Astrocyte of the spinal cord (primary cell): ENCODE measurements around the gene AGAP9.
"Not testable (repeated sequence)": the region's sequence is repeated elsewhere in the genome, so short reads cannot be mapped to it uniquely, and the experiment has no call there.

ENCODE experiments used
- DNase-seq: peaks from one replicate; pipeline ENCODE4 v3.0.0; 2011; ENCODE audit warnings: low read depth, low spot score
- H3K4me3 ChIP-seq: 2 replicates; pipeline ENCODE4 v1.5.1; 2011; ENCODE audit warnings: low read depth, mild to moderate bottlenecking, low read length, moderate library complexity
- in situ Hi-C: cut with HindIII; loops from 2 replicates; pipeline ENCODE4 v1.10.0; 2017; ENCODE audit warnings: low sequenced_read_pairs
- TF ChIP-seq, protein P1 (sequence below): IDR thresholded peaks from 2 replicates; pipeline ENCODE4 v1.5.1; 2012; ENCODE audit warnings: low read depth, mild to moderate bottlenecking, low read length, inconsistent platforms

Gene AGAP9

DNA sequence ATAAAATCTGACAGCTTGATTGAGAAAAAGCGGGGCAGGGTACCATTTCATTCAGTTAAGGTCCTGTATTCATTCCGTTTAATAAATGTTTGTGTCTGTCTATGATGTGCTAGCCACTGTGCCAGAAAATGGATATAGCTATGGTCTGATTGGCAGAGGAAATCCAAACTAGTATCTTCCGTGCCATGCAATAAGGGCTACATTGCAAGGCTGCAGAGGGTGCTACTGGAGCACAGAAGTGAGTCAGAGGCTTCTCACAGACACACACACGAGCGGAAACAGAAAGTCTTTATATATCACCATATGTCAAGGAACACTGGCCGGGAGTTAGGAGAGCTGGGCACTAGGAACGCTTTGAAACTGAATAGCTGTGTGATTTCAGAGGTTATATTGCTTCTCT, 29.3 kb upstream of the AGAP9 start:
- DNase-seq, result peak; percentile 64
- TF ChIP-seq, protein P1, sequence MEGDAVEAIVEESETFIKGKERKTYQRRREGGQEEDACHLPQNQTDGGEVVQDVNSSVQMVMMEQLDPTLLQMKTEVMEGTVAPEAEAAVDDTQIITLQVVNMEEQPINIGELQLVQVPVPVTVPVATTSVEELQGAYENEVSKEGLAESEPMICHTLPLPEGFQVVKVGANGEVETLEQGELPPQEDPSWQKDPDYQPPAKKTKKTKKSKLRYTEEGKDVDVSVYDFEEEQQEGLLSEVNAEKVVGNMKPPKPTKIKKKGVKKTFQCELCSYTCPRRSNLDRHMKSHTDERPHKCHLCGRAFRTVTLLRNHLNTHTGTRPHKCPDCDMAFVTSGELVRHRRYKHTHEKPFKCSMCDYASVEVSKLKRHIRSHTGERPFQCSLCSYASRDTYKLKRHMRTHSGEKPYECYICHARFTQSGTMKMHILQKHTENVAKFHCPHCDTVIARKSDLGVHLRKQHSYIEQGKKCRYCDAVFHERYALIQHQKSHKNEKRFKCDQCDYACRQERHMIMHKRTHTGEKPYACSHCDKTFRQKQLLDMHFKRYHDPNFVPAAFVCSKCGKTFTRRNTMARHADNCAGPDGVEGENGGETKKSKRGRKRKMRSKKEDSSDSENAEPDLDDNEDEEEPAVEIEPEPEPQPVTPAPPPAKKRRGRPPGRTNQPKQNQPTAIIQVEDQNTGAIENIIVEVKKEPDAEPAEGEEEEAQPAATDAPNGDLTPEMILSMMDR, result peak; percentile 18
- peak overlapping the region; percentile 78 for H3K4me3 ChIP-seq
- in situ Hi-C loops, result not testable (repeated sequence)

DNA sequence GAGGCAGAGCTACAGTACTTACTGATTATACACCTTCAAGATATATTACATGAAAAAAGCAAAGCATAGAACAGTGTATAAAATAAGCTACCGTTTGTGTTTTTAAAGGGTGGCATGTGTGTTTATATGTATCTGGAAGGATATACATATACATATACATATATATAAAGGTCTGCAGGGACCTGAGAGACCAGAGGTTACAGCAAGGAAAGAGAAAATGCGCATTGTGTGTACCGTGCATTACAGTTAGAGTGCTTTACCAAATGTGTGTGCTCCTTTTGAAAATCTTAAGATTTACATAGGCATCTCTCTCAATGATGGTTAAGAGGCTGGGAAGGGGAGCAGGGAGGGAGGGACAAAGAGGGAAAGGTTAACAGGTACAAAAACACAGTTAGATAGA, 23.8 kb upstream of the AGAP9 start:
- DNase-seq, in situ Hi-C loops, H3K4me3 ChIP-seq: not testable (repeated sequence)

DNA sequence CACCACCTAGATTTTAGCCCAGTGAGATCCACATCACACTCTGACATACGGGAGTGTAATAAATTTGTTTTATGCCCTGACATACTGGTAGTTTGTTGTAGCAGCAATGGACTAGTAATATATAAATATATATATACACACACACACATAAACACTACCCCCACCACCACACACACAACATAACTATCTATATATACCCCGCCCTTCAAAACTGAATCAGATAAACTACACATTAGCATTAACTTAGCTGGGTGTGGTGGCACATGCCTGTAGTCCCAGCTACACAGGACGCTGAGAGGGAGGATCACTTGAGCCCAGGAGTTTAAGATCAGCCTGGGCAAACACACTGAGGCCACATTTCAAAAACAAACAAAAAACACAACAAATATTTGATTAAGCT, 13.0 kb upstream of the AGAP9 start:
- H3K4me3 ChIP-seq, in situ Hi-C loops, DNase-seq: not testable (repeated sequence)

DNA sequence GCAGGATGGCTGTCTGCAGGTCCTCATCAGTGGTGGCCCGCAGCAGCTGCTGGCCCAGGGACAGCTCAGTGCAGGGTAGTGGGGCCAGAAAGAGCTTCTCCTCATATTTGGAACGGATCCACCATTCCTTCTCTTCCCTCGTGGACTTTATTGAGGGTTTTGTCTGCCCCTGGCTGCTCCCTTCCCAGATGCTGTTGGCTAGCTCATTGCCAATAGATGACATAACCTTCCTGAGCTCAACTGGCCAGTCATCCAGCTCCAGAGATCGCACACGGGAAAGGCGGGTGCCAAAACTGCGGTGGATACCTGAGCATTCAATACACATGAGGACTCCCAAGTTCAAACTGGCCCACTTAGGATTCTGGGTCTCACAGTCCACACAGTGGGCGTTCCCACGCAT, 21.1 kb downstream of the AGAP9 start:
- in situ Hi-C loops, H3K4me3 ChIP-seq, DNase-seq: not testable (repeated sequence)

DNA sequence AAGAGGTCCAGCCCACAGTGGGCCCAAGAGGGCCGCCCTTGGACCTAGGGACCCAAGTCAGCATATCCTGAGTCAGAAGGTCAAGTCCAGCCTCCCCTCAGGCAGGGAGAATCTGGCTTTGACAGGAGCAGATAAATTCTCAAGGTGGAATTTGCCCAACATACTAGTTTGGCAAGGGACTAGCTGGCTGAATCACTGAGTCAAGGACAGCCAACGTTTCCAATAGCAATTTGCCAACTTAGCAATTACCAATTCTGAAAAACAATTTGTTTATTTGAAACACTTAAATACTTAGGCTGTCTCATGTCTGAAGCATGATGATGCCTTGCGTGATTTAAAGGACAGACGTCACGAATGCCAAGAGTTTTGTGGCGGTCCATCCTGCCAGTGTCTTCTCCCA, 29.2 kb downstream of the AGAP9 start:
- DNase-seq, in situ Hi-C loops, H3K4me3 ChIP-seq: not testable (repeated sequence)

DNA sequence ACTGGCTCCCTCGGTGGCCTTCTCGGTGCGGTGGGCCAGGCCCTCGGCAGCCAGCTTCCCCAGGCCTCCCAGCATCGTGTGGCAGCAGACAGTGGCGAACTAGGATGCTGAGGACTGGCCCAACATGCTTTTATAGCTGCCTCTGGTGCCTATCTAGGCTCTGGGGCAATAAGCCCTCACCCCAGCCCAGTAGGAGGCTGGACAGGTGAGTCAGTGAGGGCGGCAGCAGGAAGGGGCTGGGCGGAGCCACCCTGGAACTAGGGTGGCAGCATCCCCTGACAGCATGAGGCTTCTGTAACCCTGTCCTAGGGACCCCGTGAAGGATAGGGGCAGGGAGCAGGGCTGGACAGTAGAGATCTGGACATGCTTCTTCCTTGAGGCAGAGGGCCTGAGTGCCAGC, 31.8 kb downstream of the AGAP9 start, which contains the start of gene FAM25G:
TSS of gene FAM25G (minus strand) at position 101 of the 400 bp plus-strand sequence. CDS start at position 75, 26 bp downstream.
- H3K4me3 ChIP-seq, in situ Hi-C loops: not testable (repeated sequence)

DNA sequence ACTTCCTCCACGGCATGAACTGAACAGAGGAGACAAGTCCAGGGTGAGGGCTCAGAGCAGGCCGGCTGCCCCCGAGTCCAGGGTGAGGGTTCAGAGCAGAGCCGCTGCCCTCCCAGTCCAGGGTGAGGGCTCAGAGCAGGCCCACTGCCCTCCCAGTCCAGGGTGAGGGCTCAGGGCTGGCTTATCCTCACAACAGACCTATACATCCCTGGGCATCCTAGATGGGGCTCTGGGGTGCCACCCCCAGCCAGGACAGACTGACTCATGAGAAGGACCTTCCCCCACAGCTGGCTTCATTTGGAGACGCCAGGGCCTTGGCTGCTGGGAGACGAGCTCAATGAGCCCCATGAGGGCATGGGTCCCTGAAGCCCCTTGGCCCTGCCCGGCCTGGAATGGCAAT, 33.8 kb downstream of the AGAP9 start:
- in situ Hi-C loops, H3K4me3 ChIP-seq, DNase-seq: not testable (repeated sequence)

More for the DNA sequence above, 31.8 kb downstream of the AGAP9 start, which contains the start of gene FAM25G:
- DNase-seq, result not testable (repeated sequence)

DNA sequence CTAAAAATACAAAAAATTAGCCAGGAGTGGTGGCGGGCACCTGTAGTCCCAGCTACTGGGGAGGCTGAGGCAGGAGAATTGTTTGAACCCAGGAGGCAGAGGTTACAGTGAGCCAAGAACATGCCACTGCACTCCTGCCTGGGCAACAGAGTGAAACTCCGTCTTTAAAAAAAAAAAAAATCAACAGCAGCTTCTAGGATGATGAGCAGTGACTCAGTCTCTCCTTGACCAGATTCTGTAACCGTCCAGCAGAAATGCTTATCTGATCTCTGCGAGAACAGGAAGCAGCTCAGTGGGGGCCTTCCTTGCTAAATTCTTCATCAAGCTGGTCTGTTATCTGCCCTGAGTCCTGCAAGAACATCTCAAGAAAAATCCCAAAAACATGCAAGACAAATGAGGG, 37.5 kb downstream of the AGAP9 start:
- DNase-seq, result peak; percentile 58
- in situ Hi-C loops, H3K4me3 ChIP-seq: not testable (repeated sequence)

DNA sequence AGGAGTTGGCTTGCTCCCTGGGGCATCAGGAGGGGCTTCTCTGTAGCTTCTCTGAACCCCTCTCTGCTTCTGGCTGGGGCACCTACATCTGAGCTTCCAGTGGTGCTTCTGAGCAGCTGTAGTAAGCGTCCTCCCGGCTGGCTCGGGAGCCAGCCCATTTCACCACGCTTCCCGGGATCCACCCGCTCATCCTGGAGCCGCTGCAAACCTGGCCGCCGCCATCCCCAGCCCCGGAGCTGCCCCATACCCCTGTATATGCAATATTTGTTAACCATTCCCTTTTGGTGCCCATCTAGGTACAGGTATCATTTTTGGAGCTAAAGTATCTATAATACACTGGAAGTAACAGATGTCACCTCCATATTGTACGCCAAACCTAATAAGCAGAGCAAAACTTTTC, 38.7 kb downstream of the AGAP9 start:
- H3K4me3 ChIP-seq, DNase-seq, in situ Hi-C loops: not testable (repeated sequence)

DNA sequence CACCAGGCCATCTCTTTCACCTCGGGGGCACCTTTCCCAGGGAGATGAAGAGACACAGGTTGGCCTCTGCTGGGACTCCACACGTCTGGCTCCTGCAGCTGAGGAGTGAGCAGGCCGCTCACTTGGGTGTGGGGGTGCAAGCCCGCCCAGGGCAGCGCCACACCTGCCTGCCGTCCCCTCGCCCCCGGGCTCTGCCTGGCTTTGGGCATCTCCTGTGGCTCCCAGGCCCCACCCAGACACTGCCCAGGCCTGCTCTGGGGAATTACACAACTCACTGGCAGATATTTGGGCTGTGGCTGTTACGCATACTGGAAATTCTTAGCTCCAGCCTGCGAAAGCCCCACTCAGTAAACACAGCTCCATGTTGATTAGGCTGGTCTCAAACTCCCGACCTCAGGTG, 39.5 kb downstream of the AGAP9 start, which contains the start of gene ANXA8:
TSS of gene ANXA8 (minus strand) at position 193 of the 400 bp plus-strand sequence. CDS start at position 11, 182 bp downstream.
- in situ Hi-C loops, DNase-seq, H3K4me3 ChIP-seq: not testable (repeated sequence)

DNA sequence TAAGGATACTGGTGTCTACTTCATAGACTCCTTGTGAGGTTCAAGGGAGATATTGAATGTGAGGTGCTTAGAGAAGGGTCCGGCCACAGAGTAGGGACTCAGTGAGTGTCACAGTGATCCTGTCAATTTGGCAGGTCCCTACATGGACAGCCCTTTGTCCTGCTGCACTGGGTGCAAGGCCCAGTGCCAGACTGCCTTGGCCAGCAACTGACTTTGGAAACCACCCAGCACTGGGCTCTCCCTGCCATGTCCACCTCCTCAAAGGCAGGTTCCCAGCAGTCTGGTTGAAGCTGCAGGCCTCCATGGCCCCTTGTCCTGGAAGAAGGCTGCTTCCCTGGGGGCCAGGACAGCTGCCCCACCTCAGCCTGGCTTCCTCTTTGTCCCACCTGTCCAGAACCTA, 41.1 kb downstream of the AGAP9 start:
- DNase-seq, in situ Hi-C loops, H3K4me3 ChIP-seq: not testable (repeated sequence)

DNA sequence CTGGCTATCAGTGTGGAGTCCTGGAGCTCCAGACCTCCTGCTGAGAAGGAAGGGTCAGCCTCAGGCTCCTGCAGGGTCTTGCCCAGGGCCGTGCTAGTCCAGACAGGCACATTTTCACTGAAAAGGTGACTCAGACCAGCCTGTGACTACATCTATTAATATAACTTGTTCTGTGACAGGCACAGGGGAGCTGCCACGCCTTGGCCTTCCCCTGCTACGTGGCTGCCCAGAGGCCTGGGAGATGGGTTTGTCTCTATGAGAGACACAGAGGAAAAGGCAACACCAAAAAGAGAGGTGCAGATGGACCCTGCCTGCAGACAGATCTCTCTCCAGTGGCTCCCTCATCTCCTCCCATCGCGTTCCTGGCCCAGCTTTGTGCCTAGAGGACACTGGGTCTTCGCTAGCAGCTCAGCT, 41.7 kb downstream of the AGAP9 start:
- H3K4me3 ChIP-seq, in situ Hi-C loops: not testable (repeated sequence)

DNA sequence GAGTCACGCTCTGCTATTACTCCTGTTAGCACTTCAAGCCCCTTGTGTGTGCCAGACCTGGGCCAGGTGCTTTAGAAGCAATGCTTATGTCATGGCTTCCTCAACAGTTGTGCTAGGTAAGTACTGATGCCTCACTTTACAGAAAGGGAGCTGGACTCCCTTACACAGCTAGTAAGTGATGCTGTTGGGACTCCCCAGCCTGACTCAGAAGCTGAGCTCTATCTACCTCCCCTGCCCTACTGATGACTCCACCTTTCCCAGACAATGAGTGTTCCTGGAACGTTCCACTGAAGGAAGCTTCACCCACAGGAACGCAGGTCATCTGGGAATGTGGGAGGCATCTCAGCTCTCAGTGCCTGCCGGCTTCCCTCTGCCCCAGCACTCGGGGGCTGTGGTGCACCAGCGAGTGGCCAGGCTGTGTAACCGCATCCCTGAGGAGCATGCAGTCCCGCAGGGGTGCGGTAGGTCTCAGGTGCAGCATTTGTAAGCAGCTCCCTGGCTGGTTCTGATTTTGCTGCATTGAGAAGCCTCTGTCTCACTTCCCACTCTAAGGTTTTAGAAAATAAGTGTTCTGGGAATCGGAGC, 42.2 kb downstream of the AGAP9 start:
- DNase-seq, result peak; percentile 71
- in situ Hi-C loops, H3K4me3 ChIP-seq: not testable (repeated sequence)

More for the DNA sequence above, 41.7 kb downstream of the AGAP9 start:
- not testable (repeated sequence) for DNase-seq

DNA sequence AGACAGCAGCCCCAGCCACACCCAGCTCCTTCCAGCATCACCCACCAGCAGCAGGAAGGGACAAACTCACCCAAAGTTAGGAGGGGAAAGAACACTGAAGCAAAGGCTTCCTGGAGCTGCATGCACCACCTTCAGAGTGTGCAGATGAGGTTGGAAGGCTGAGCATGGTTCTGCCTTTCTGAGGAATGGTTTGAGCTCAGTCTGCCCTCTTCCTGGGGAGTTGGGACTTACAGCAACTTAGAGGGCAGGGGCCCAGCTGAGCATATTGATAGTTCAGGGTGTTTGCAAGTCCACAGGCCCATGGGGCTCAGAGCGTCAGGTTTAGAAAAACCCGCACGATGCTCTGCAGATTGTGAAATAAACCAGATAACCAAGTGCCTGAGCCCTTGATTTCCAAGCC, 43.3 kb downstream of the AGAP9 start:
- DNase-seq, H3K4me3 ChIP-seq, in situ Hi-C loops: not testable (repeated sequence)

DNA sequence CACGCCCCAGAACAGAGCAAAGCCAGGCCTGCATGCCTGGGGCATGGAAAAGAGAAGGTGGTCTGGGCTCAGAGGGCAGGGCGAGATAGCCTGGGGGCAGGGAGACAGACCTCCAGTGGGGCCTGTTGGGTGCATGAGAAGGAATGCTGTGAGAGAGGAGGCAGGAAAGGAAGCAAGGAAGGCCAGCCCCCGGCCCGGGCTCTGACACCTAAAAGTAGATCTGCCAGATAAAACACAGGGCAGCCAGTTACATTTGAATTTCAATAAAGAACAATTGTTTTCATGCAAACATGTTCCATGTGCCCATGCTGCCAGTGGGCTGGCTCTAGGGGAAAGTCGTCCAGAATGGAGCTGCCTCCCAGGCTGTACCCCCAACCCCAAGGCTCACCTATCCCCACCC, 45.3 kb downstream of the AGAP9 start:
- in situ Hi-C loops, DNase-seq: not testable (repeated sequence)

DNA sequence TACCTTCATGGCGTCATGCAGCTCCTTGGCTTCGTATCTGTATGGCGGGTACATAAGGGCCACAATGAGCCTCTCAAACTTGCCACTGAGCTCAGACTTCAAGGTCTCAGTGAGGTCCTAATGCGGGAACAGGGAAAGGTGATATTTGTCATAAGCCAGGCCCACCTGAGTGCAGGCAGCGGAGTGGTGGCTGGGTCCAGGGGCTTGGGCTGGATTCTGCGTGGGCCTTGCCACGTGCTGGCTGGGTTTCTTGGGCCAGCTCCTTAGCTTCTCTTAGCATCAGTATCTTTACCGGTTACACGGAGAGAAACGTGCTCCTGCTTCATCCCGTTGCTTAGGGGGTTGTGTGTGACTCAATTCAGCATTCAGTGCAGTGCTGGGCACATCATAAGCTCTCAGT, 46.4 kb downstream of the AGAP9 start:
- in situ Hi-C loops, H3K4me3 ChIP-seq, DNase-seq: not testable (repeated sequence)

More for the DNA sequence above, 45.3 kb downstream of the AGAP9 start:
- not testable (repeated sequence) for H3K4me3 ChIP-seq

DNA sequence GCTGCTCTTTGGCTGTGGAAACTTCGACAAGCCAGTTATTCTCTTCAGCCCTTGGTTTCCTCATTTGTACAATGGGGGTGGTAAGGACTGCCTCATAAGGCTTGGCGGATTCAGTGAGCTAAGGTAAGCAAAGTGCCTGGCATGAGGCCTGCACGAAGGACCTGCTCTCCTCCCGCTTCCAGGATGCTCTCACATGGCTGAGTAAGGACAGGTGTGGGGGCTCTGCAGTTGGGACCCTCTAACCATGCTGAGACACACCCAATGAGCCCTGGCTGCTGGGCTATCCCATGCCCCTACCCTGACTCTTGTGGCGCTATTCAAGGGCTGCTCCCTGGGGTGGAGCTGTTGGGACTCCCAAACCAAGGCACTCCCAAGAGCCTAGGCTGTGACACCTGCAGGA, 48.3 kb downstream of the AGAP9 start:
- H3K4me3 ChIP-seq, in situ Hi-C loops, DNase-seq: not testable (repeated sequence)
